RCC 7860 (cell line): Measurements from ENCODE around the gene TPX2.
"Not testable (repeated sequence)": the region's sequence is repeated elsewhere in the genome, so short reads cannot be mapped to it uniquely, and the experiment has no call there.

Experiments used
- DNase-seq: peaks from one replicate; pipeline ENCODE4 v3.0.0-alpha.2; 2015; ENCODE audit warnings: low spot score
- FAIRE-seq: peaks from 2 replicates; lab custom pipeline; 2012; peaks lifted over from hg19 to GRCh38; lab: Jason Lieb, UNC

The TPX2 gene

GRCh38 chr20:31809661-31810060 is 70.6 kb downstream of the TPX2 start:
- no peak for FAIRE-seq

GRCh38 chr20:31811198-31811597 is 72.1 kb downstream of the TPX2 start:
- FAIRE-seq (no peak), DNase-seq (no peak)

More at GRCh38 chr20:31809661-31810060, 70.6 kb downstream of the TPX2 start:
- no peak for DNase-seq

GRCh38 chr20:31811796-31812728 is 73.0 kb downstream of the TPX2 start:
- DNase-seq = no peak
- no peak for FAIRE-seq

- DNase-seq = no peak
- FAIRE-seq = no peak
These were observed 74.5 kb downstream of the TPX2 start for GRCh38 chr20:31813611-31814010.

GRCh38 chr20:31814142-31814541 is 75.1 kb downstream of the TPX2 start:
- FAIRE-seq, DNase-seq: not testable (repeated sequence)

- DNase-seq (no peak), FAIRE-seq (no peak)
These were observed 76.5 kb downstream of the TPX2 start for GRCh38 chr20:31815408-31816188.

- no peak for FAIRE-seq
- DNase-seq = no peak
These were observed 77.1 kb downstream of the TPX2 start for GRCh38 chr20:31816221-31816620.

GRCh38 chr20:31817461-31817860 is 78.4 kb downstream of the TPX2 start:
- FAIRE-seq = no peak
- no peak for DNase-seq

GRCh38 chr20:31818376-31818908 is 79.4 kb downstream of the TPX2 start:
- DNase-seq (no peak), FAIRE-seq (no peak)

- no peak for FAIRE-seq
- no peak for DNase-seq
These were observed 80.1 kb downstream of the TPX2 start, which contains the start of gene MYLK2 for GRCh38 chr20:31819083-31819784. Gene MYLK2 (plus strand): TSS chr20:31819356. CDS start chr20:31819581, 225 bp downstream.

- DNase-seq = no peak
- FAIRE-seq = no peak
These were observed 81.1 kb downstream of the TPX2 start for GRCh38 chr20:31820228-31820627.

- no peak for DNase-seq
- FAIRE-seq = no peak
These were observed 82.3 kb downstream of the TPX2 start for GRCh38 chr20:31821427-31821826.

- peak; percentile 73 for DNase-seq
- no peak for FAIRE-seq
These were observed 83.6 kb downstream of the TPX2 start for GRCh38 chr20:31822421-31823330.

- FAIRE-seq (no peak), DNase-seq (no peak)
These were observed 84.5 kb downstream of the TPX2 start for GRCh38 chr20:31823360-31824124.

- no peak for FAIRE-seq
These were observed 85.0 kb downstream of the TPX2 start for GRCh38 chr20:31824125-31824485.

GRCh38 chr20:31824554-31825313 is 85.6 kb downstream of the TPX2 start:
- no peak for DNase-seq
- FAIRE-seq = no peak

More at GRCh38 chr20:31824125-31824485, 85.0 kb downstream of the TPX2 start:
- DNase-seq = no peak

- DNase-seq = no peak
- FAIRE-seq = no peak
These were observed 87.0 kb downstream of the TPX2 start for GRCh38 chr20:31826074-31826473.

- FAIRE-seq = no peak
- DNase-seq = no peak
These were observed 88.0 kb downstream of the TPX2 start for GRCh38 chr20:31827059-31827458.
